Measurements from ENCODE around the gene FMNL2. TPM values are rescaled to one million over a fixed set of nuclear protein-coding genes. Genes with fewer than 3 reads are reported as not detected.

Gene FMNL2
- polyA plus RNA-seq, 1 donor from 2014 or later = 86.5 TPM

GRCh38 chr2:152370783-152371182, 35.8 kb downstream of the FMNL2 start:
- Histone ChIP-seq H3K9me2 (ENCODE audit: insufficient read depth, low read length) (no peaks in the 10 kb centered on the region), H3K9ac (ENCODE audit: low read length) (no peak overlapping the region), H3K79me2 (replicated peaks; ENCODE audit: insufficient read depth, low read length) (peaks cover 56% of the 10 kb centered on the region), H3K27ac (ENCODE audit: low read length) (no peak overlapping the region), H3F3A (ENCODE audit: insufficient read depth, low read length, poor library complexity, severe bottlenecking) (no peaks in the 10 kb centered on the region), H4K20me1 (ENCODE audit: insufficient read depth) (no peaks in the 10 kb centered on the region), H2AFZ (ENCODE audit: low read depth, low read length) (no peak overlapping the region), H3K9me3 (ENCODE audit: low read length) (no peaks in the 10 kb centered on the region), H3K27me3 (ENCODE audit: insufficient read depth, low read depth, low read length) (no peaks in the 10 kb centered on the region), H3K36me3 (ENCODE audit: insufficient read depth, low read length) (no peaks in the 10 kb centered on the region), H3K4me3 (ENCODE audit: low read length) (no peak overlapping the region), H3K4me2 (ENCODE audit: low read length) (no peak overlapping the region)
- TF ChIP-seq EP300 (conservative IDR thresholded peaks at IDR 0.05; ENCODE audit: poor library complexity, severe bottlenecking) (no peak), CTCF (IDR thresholded peaks at IDR 0.05; ENCODE audit: poor library complexity, severe bottlenecking) (no peak), EZH2 (IDR thresholded peaks at IDR 0.05; ENCODE audit: borderline replicate concordance, insufficient read depth, low read length, poor library complexity, severe bottlenecking) (no peak), RAD21 (conservative IDR thresholded peaks at IDR 0.05) (no peak), TAF1 (IDR thresholded peaks at IDR 0.05; ENCODE audit: low read depth) (no peak), POLR2AphosphoS5 (IDR thresholded peaks at IDR 0.05) (no peak), SMC3 (conservative IDR thresholded peaks at IDR 0.05; ENCODE audit: poor library complexity) (no peak), REST (IDR thresholded peaks at IDR 0.05; ENCODE audit: borderline replicate concordance) (no peak), MXI1 (conservative IDR thresholded peaks at IDR 0.05; ENCODE audit: poor library complexity, severe bottlenecking) (no peak)

GRCh38 chr2:152372438-152372984, 37.5 kb downstream of the FMNL2 start:
- no peak overlapping the region for H3K27ac ChIP-seq (ENCODE audit: low read length)
- no peaks in the 10 kb centered on the region for H4K20me1 ChIP-seq (ENCODE audit: insufficient read depth)
- TF ChIP-seq RAD21 (conservative IDR thresholded peaks at IDR 0.05) (no peak), REST (IDR thresholded peaks at IDR 0.05; ENCODE audit: borderline replicate concordance) (no peak)

More at GRCh38 chr2:152372438-152372984, 37.5 kb downstream of the FMNL2 start:
- Histone ChIP-seq H3K4me2 (ENCODE audit: low read length) (no peak overlapping the region), H2AFZ (ENCODE audit: low read depth, low read length) (no peak overlapping the region), H3K36me3 (ENCODE audit: insufficient read depth, low read length) (no peaks in the 10 kb centered on the region), H3K9me2 (ENCODE audit: insufficient read depth, low read length) (no peaks in the 10 kb centered on the region), H3F3A (ENCODE audit: insufficient read depth, low read length, poor library complexity, severe bottlenecking) (no peaks in the 10 kb centered on the region), H3K9ac (ENCODE audit: low read length) (no peak overlapping the region), H3K4me3 (ENCODE audit: low read length) (no peak overlapping the region), H3K79me2 (replicated peaks; ENCODE audit: insufficient read depth, low read length) (peaks cover 52% of the 10 kb centered on the region), H3K27me3 (ENCODE audit: insufficient read depth, low read depth, low read length) (no peaks in the 10 kb centered on the region), H3K9me3 (ENCODE audit: low read length) (no peaks in the 10 kb centered on the region)
